Measurements from ENCODE around the gene SIGLEC9. TPM values are rescaled to one million over a fixed set of nuclear protein-coding genes. Genes with fewer than 3 reads are reported as not detected.
"Not testable (repeated sequence)": the region's sequence is repeated elsewhere in the genome, so short reads cannot be mapped to it uniquely, and the experiment has no call there.

Gene SIGLEC9
- total RNA-seq, 2 experiments from 2014 or later, result 0.36 to 0.59 TPM

GRCh38 chr19:51141181-51141580 is 16.5 kb downstream of the SIGLEC9 start:
- no peak for TF ChIP-seq CTCF (IDR thresholded peaks at IDR 0.05)
- H3K36me3 ChIP-seq (ENCODE audit: insufficient read depth, low read length), result no peaks in the 10 kb centered on the region
- no peaks in the 10 kb centered on the region for H3K36me3 Mint-ChIP-seq (ENCODE audit: low read depth)
- H3K27ac Mint-ChIP-seq, result no peak overlapping the region
- ChIA-PET POLR2A (no interaction called here), CTCF (no interaction called here)
- no peak overlapping the region for H3K4me3 Mint-ChIP-seq
- ATAC-seq (ENCODE audit: poor library complexity), result no peak
- H3K27me3 Mint-ChIP-seq, result peaks cover 10% of the 10 kb centered on the region
- peaks cover 37% of the 10 kb centered on the region for H3K4me1 ChIP-seq (ENCODE audit: insufficient read depth, low read length)
- no peak overlapping the region for H3K27ac ChIP-seq (ENCODE audit: low read depth in 1 of 2, low read length in 2 of 2)
- intact Hi-C loops (cut with DNase I, micrococcal nuclease), result no loop called here
- H3K9me3 Mint-ChIP-seq, result no peaks in the 10 kb centered on the region
- H3K9me3 ChIP-seq (ENCODE audit: control insufficient read depth in 1 of 2, insufficient read depth in 1 of 2, low read length in 2 of 2), result peaks cover 0 to 3% of the 10 kb centered on the region in 2 experiments
- DNase-seq, result no peak
- no peak overlapping the region for H3K4me3 ChIP-seq (ENCODE audit: low read length)
- no peaks in the 10 kb centered on the region for H3K27me3 ChIP-seq (ENCODE audit: control insufficient read depth in 1 of 2, insufficient read depth in 2 of 2, low read length in 2 of 2)
- H3K4me1 Mint-ChIP-seq (ENCODE audit: low read depth), result peaks cover 32% of the 10 kb centered on the region

- H3K27me3 Mint-ChIP-seq, result peaks cover 10% of the 10 kb centered on the region
- H3K9me3 Mint-ChIP-seq, result no peaks in the 10 kb centered on the region
- H3K27ac ChIP-seq (ENCODE audit: low read depth in 1 of 2, low read length in 2 of 2), result no peak within 1 kb of the TSS
- ChIA-PET POLR2A (no interaction called here), CTCF (no interaction called here)
- H3K9me3 ChIP-seq (ENCODE audit: control insufficient read depth in 1 of 2, insufficient read depth in 1 of 2, low read length in 2 of 2), result peaks cover 0 to 3% of the 10 kb centered on the region in 2 experiments
- H3K27ac Mint-ChIP-seq, result no peak within 1 kb of the TSS
- DNase-seq (no peak), ATAC-seq (ENCODE audit: poor library complexity) (no peak)
- intact Hi-C loops (cut with DNase I, micrococcal nuclease), result no loop called here
- no peaks in the 10 kb centered on the region for H3K36me3 Mint-ChIP-seq (ENCODE audit: low read depth)
- peaks cover 28% of the 10 kb centered on the region for H3K4me1 ChIP-seq (ENCODE audit: insufficient read depth, low read length)
- TF ChIP-seq CTCF (IDR thresholded peaks at IDR 0.05), result no peak
- H3K4me3 Mint-ChIP-seq, result no peak within 1 kb of the TSS
- H3K4me1 Mint-ChIP-seq (ENCODE audit: low read depth), result peaks cover 23% of the 10 kb centered on the region
- no peaks in the 10 kb centered on the region for H3K36me3 ChIP-seq (ENCODE audit: insufficient read depth, low read length)
- no peaks in the 10 kb centered on the region for H3K27me3 ChIP-seq (ENCODE audit: control insufficient read depth in 1 of 2, insufficient read depth in 2 of 2, low read length in 2 of 2)
- H3K4me3 ChIP-seq (ENCODE audit: low read length), result no peak within 1 kb of the TSS
These were observed 17.4 kb downstream of the SIGLEC9 start, which contains the start of gene SIGLEC7 for GRCh38 chr19:51142119-51142518. SIGLEC7 (plus strand) TSS chr19:51142301; CDS start chr19:51142370, 69 bp downstream.

- H3K4me1 Mint-ChIP-seq (ENCODE audit: low read depth), result peaks cover 15% of the 10 kb centered on the region
- H3K36me3 Mint-ChIP-seq (ENCODE audit: low read depth); H3K9me3 ChIP-seq (ENCODE audit: control insufficient read depth in 1 of 2, insufficient read depth in 1 of 2, low read length in 2 of 2); H3K4me3 Mint-ChIP-seq; H3K4me3 ChIP-seq (ENCODE audit: low read length); H3K27ac ChIP-seq (ENCODE audit: low read depth in 1 of 2, low read length in 2 of 2); H3K27me3 ChIP-seq (ENCODE audit: control insufficient read depth in 1 of 2, insufficient read depth in 2 of 2, low read length in 2 of 2); DNase-seq; H3K36me3 ChIP-seq (ENCODE audit: insufficient read depth, low read length); ATAC-seq (ENCODE audit: poor library complexity); H3K9me3 Mint-ChIP-seq; CTCF ChIA-PET; POLR2A ChIA-PET; H3K27ac Mint-ChIP-seq; H3K27me3 Mint-ChIP-seq; intact Hi-C loops (cut with DNase I, micrococcal nuclease): not testable (repeated sequence)
- H3K4me1 ChIP-seq (ENCODE audit: insufficient read depth, low read length), result peaks cover 20% of the 10 kb centered on the region
These were observed 18.2 kb downstream of the SIGLEC9 start for GRCh38 chr19:51142809-51143475.

DNA sequence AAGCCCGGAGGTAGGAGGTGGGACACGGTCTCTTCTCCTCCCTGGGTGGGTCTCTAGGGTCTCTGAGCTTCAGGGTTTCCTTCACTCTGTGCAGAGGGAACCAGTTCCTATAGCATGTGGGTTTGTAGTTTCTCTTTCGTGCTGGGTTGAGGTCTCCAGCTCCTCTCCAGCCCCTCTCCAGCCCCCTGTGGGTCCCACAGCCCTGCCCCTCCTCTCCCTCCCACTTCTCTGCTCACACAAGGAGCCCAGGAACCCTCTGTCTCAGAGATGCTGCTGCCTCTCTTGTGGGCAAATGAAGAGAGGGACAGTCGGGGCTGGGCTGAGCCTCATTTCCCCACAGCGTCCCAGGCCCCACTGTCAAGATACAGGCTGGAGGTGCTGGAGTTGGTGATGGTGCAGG is 18.8 kb downstream of the SIGLEC9 start:
- Mint-ChIP-seq H3K9me3 (no peaks in the 10 kb centered on the region), H3K27me3 (peaks cover 10% of the 10 kb centered on the region), H3K27ac (no peak overlapping the region), H3K4me3 (no peak overlapping the region), H3K4me1 (ENCODE audit: low read depth) (peaks cover 13% of the 10 kb centered on the region), H3K36me3 (ENCODE audit: low read depth) (no peaks in the 10 kb centered on the region)
- TF ChIP-seq CTCF (IDR thresholded peaks at IDR 0.05), result no peak
- no peak for DNase-seq
- ATAC-seq (ENCODE audit: poor library complexity), result no peak
- intact Hi-C loops (cut with DNase I, micrococcal nuclease), result no loop called here
- no peaks in the 10 kb centered on the region for H3K36me3 ChIP-seq (ENCODE audit: insufficient read depth, low read length)
- CTCF ChIA-PET, result no interaction called here
- no peak overlapping the region for H3K4me3 ChIP-seq (ENCODE audit: low read length)
- H3K9me3 ChIP-seq (ENCODE audit: control insufficient read depth in 1 of 2, insufficient read depth in 1 of 2, low read length in 2 of 2), result peaks cover 0 to 3% of the 10 kb centered on the region in 2 experiments
- no peak overlapping the region for H3K27ac ChIP-seq (ENCODE audit: low read depth in 1 of 2, low read length in 2 of 2)
- POLR2A ChIA-PET, result no interaction called here
- peaks cover 16% of the 10 kb centered on the region for H3K4me1 ChIP-seq (ENCODE audit: insufficient read depth, low read length)
- H3K27me3 ChIP-seq (ENCODE audit: control insufficient read depth in 1 of 2, insufficient read depth in 2 of 2, low read length in 2 of 2), result no peaks in the 10 kb centered on the region
